IPS-NIHi7 (cell line): ENCODE measurements around the gene SLIT3.

ENCODE experiments used
- DNase-seq: peaks from one replicate; pipeline ENCODE4 v3.0.0; 2012; ENCODE audit warnings: mixed read lengths; ENCODE audit errors: extremely low spot score

Gene SLIT3

GRCh38 chr5:168831383-168831782 lies 469.6 kb downstream of the SLIT3 start:
- DNase-seq = no peak

GRCh38 chr5:168830833-168831232 lies 470.1 kb downstream of the SLIT3 start:
- no peak for DNase-seq

GRCh38 chr5:168829922-168830417 lies 471.0 kb downstream of the SLIT3 start:
- DNase-seq = no peak

GRCh38 chr5:168829044-168829443 lies 471.9 kb downstream of the SLIT3 start:
- no peak for DNase-seq

GRCh38 chr5:168827636-168828035 lies 473.3 kb downstream of the SLIT3 start:
- no peak for DNase-seq

GRCh38 chr5:168826246-168826725 lies 474.7 kb downstream of the SLIT3 start:
- no peak for DNase-seq

GRCh38 chr5:168822745-168823281 lies 478.1 kb downstream of the SLIT3 start:
- no peak for DNase-seq

GRCh38 chr5:168822248-168822744 lies 478.6 kb downstream of the SLIT3 start:
- no peak for DNase-seq

GRCh38 chr5:168820874-168821273 lies 480.1 kb downstream of the SLIT3 start:
- no peak for DNase-seq

- DNase-seq = no peak
Measured at GRCh38 chr5:168819004-168819621, 481.8 kb downstream of the SLIT3 start.

GRCh38 chr5:168818558-168818957 lies 482.4 kb downstream of the SLIT3 start:
- DNase-seq = no peak

GRCh38 chr5:168817591-168817990 lies 483.3 kb downstream of the SLIT3 start:
- DNase-seq = no peak

- no peak for DNase-seq
Measured at GRCh38 chr5:168816661-168817060, 484.3 kb downstream of the SLIT3 start.

GRCh38 chr5:168813184-168813968 lies 487.6 kb downstream of the SLIT3 start:
- DNase-seq = no peak

- no peak for DNase-seq
Measured at GRCh38 chr5:168810641-168811040, 490.3 kb downstream of the SLIT3 start.

- no peak for DNase-seq
Measured at GRCh38 chr5:168809218-168809617, 491.7 kb downstream of the SLIT3 start.

GRCh38 chr5:168808051-168808616 lies 492.8 kb downstream of the SLIT3 start:
- DNase-seq = no peak

GRCh38 chr5:168807287-168807686 lies 493.7 kb downstream of the SLIT3 start:
- DNase-seq = no peak

GRCh38 chr5:168803541-168803940 lies 497.4 kb downstream of the SLIT3 start:
- no peak for DNase-seq

GRCh38 chr5:168802337-168802736 lies 498.6 kb downstream of the SLIT3 start:
- no peak for DNase-seq

GRCh38 chr5:168801567-168801966 lies 499.4 kb downstream of the SLIT3 start:
- DNase-seq = no peak

- no peak for DNase-seq
Measured at GRCh38 chr5:168800701-168801100, 500.2 kb downstream of the SLIT3 start.
